HG03095 (cell line): ENCODE results near the gene LRRC36.

Source experiments
- ATAC-seq: cut with Tn5 transposase; IDR thresholded peaks from one replicate; pipeline ENCODE4 v1.9.1; 2021; ENCODE audit warnings: moderate library complexity; ENCODE audit not compliant: unreplicated experiment

The LRRC36 gene

DNA sequence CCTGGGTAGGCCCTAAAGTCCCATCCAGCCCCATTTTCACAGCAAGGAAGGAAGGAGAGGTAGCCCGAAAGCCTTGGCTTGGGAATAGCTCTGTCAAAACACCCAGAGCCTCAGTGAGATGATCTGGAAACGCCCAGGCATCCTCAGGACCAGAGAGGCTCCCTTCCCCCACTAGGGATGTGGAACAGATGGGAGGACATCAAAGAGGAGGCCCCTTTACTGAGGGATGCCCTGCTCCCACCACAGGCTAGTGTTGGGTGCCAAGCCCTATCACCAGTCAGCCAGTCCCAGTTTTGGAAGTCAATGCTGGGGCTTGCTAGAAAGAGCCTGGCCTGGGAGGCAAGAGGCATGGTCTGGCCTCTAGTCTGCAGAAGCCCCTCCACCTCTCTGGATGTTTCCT is 62.0 kb downstream of the LRRC36 start:
- ATAC-seq, result no peak

DNA sequence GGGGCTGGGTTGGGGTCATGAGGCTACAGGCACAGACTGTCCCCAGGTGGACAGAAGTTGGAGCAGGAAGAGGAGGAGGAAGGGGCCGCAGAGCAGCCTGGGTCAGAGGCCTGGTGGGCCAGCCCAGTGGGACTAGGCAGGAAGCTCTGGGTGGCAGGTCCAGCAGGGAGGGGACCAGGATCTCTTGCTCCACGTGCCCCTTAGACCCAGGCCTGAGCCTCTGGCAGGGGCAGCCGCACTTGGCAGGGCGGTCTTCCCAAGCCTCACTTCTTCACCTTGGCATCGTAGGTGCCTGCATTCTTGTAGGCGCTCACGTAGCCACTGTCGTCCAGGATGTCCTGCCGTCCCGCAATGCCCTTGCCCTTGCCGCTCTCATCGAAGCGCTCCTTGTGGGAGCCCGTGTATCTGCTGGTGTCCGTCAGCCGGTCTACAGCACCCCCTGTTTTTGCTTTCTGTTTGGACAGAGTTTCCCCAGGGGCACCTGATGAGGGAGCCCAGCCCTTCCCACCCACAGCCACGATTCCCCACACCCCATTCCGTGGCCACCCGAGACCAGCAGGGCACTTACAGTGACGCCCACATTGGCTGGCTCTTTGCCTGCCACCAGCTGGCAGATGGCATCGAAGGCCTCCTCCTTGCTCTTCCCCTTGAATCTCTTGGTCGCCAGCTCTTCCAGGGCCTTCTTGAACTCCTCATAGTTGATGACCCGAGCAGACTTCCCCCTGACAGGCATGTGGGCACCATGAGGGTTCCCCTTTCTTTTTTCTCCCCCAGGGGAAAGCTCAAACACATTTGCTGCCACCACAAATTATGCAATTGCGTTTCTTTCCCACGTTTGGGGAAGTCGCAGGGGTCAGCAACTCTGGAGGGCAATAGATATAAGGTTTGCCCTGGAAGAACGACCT is 63.5 kb downstream of the LRRC36 start:
- ATAC-seq, result no peak

DNA sequence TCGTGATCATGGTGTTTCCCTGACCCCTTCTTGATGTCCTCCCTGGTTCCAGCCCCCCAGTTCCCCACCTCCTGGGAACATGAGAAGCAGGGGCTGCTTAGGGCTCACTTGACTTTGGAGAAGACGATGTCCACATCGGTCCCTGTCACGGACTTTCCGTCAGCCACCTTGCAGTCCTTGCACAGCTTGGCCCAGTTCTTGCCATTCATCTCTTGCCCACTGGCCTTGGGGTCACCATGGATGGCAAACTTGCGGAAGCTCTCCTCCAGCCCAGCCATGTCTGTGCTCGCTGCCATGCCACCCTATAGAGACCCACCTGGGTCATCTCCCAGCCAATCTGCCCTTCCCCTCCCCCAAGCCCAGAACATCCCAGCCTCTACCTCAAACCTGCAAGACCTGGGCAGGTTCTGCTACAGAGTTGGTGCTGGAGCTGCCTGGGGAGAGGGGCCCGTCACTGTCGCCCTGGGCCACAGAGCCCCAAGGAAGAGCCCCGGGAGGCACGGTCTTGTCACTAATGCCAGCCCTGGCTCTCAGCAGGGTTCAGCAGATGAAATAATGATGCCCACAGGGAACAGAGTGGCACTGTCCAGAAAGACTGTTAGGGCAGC is 64.3 kb downstream of the LRRC36 start:
- no peak for ATAC-seq

DNA sequence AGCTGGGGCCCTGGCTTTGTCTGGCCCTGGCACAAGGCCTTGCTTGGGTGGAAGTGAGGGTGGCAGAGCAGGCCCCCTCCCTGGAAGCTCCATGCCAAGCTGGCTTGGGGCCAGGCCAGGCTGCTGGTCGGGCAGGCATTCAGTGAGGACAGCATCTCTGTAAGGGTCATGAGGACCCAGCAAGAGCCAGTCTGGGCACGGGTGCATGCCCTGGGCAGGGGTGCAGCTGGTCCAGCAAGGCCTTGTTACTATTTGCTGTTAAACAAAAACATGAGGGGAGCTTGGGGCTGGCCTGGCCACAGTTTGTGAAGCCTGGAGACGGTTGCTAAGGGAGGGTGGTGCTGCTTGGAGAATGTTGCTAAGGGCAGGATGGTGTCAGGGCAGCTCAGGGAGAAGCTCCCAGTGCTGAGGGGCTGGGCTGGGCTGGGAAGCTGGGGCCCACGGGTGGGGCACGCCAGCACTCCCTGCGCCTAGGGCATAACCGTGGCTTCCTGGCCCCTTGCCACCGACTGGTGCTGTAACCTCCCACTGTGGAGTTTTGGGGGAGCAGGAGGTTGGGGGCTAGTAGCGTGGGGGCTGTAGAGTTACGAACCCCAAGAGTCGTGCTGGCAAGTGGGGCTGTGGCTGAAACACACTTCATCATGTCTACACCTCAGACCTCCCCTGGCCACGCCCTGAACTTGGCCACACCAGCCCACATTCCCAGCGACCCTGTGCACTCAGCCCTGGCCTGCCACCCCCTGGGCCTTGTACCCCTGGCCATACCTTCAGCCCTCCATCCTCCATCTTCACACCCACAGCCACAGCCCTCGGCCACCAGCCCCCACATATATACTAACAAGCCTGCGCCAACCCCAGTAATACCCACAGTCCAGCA is 65.0 kb downstream of the LRRC36 start:
- no peak for ATAC-seq

DNA sequence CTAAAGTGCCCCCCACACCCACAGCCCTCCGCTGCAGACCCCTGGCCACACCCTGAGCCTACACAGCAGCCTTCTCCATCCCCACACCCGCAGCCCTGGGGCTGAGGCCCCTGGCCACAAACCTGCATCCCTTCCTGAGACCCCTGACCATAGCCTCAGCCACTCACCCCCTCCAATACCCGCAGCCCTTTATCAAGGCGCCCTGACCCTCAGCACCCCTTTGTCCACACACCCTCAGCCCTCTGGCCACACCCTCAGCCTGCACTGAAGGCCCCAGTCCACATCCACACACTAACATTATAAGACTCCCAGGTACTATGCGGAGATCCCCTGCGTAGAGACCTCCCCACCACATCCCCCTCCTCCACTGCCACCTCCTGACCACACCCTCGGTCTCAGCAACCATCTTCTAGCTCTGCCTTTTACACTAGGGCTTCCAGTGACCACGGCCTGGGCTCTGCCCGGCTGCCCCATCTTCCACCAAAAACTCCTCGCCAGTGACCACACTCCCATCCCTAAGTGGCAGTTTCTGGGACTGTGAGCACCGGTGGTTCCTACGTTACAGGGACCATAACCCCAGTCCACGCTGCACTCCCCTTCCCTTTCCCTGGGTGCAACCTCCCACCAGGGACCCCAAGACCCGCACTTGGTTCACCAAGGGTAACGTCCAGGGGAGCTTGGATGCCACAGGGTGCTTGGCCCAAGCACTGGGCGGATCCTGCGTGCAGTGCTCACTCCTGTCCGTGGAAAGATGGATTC is 65.9 kb downstream of the LRRC36 start:
- ATAC-seq, result no peak

DNA sequence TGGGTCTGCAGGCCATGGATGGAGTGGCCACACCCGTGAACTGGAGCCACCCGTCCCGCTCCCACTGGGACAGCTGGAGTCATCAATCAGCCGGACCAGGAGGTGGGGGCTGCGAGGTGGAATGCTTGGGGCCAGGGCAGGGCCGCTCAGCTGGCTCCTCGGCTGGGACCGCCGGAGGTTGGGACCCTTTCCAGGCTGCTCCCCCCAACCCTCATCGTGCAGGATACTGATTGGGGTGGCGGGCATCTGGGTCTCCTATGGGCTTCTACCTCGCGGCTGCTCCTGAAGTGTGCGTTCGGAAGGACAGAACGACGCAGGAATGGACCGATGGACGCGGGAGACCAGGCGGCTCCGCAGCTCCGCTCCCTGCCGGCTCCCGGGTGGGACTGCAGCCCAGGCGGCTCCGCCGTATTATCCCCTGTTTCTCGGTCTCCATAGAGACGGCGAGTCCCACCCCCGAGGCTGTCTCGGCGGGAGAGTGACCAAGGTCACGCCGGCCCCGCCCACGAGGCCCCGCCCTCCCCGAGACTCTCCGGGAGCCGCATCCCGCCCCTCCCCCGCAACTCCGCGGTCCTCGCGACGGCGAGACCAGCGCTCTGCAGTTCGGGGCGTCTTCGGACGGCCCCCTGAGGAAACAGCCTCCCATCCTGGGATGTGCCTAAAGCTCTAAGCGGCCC is 66.6 kb downstream of the LRRC36 start, which contains the start of gene TPPP3:
Gene TPPP3 (minus strand): TSS at position 388 of the 677 bp plus-strand sequence. CDS start 2,387 bp downstream, outside the sequence.
- ATAC-seq, result no peak

DNA sequence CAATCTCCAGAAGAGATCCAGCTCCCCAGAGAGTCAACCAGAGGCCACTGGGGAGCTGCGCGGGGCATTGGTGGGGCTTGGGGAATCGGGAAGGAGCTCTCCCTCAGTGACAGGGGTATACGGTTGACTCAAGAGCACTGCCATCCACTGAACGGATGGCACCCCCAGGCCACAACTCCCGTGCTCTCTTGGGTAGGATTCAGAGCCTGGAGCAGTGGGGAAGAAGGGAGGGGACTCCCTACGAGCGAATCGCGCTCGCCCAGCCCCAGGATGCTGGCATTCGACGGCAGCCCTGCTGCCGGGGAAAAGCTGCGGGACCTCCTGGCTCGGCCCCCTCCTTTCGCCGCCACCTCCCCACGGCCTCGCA is 67.2 kb downstream of the LRRC36 start:
- no peak for ATAC-seq

DNA sequence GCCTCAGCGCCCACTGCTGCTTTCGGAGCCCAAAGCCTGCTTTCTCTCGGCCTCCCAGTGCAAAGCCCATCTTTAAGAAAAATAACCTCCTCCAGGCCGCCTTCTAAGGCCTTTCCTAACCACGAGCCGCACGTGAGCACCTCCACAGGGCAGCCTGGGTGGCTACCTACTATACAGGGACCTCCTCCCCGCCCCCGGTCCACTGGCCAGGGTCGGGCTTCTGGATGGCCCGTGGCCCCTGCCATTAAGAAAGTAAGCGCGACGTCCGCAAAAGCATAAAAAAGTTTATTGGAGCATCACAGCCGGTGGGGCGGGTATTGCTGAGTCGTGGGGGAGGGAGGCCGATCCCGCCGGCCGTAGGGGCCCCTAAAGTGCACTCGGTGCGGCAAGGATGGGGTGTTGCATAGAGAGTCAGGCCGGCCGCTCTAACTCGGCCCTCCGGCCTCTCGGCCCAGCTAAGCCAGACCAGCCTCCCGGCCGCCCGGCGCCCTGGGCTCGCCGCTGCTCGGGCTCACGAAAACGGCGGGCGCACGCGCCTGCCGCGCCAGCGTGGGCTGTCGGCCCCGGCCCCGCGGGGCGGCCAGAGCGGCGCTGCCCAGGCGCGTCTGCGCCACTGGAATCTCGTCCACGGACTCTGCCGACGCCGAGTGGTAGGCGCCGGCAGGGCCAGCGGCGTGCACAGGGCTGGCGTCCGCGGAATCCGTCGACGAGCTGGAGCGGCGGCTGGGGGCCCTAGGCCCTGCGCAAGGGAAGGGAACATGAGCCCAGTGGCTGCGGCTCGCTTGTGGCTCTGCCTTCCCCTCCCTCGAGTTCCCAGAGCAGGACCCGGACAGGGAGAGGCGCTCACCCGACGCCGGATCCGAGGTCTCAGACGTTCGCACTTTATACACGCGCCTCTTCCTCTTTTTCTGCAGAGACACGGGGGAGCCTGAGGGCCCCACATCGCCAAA is 67.8 kb downstream of the LRRC36 start:
- no peak for ATAC-seq

DNA sequence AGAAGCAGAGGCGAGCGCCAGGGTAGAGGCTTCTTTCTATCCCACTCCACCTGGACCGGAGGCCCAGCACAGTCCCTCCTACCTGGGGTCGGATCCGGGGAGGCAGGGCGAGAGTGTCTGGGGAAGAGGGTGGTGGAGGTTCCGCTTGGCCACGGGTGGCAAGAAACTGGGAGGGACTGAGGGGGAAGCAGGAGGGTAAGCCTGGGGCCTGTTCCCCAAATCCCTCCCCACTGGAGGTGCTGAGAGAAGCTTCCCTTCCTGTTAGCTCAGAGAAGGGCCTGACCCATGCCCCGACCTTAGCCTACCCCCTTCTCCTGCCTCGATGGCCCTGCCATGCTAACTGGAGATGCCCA is 68.5 kb downstream of the LRRC36 start:
- no peak for ATAC-seq

DNA sequence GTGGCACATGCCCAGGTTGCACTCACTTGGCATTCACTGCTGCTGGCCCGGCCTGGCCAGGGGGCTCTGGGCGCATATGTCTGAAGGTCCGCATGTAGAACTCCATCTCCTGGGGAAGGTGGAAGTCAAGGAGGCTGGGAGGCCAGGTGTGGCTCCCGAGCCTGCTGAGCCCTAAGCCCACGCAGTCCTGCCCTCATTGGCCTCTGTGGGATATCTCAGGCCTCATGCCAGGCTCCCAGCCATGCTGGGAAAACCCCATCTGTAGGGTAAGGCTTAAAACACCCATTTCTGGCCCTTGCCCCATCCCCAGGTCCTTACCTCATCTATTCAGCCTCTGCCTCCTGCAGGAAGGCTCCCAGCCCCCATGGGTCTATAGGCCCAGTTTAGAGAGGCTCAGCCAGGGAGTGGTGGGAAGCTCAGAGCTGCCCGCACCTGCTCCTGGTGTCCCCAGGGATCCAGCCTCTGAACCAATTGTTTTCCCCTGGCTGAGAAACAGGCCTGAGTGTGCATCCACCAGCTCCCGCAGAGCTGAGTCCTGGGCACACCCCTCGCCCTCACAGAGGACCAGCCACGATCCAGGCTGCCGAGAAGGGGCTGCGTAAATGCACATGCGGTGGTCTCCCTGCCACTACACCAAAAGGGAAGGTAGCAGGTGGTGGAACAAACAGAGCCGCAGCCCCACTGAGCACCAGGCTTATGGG is 69.0 kb downstream of the LRRC36 start:
- no peak for ATAC-seq

DNA sequence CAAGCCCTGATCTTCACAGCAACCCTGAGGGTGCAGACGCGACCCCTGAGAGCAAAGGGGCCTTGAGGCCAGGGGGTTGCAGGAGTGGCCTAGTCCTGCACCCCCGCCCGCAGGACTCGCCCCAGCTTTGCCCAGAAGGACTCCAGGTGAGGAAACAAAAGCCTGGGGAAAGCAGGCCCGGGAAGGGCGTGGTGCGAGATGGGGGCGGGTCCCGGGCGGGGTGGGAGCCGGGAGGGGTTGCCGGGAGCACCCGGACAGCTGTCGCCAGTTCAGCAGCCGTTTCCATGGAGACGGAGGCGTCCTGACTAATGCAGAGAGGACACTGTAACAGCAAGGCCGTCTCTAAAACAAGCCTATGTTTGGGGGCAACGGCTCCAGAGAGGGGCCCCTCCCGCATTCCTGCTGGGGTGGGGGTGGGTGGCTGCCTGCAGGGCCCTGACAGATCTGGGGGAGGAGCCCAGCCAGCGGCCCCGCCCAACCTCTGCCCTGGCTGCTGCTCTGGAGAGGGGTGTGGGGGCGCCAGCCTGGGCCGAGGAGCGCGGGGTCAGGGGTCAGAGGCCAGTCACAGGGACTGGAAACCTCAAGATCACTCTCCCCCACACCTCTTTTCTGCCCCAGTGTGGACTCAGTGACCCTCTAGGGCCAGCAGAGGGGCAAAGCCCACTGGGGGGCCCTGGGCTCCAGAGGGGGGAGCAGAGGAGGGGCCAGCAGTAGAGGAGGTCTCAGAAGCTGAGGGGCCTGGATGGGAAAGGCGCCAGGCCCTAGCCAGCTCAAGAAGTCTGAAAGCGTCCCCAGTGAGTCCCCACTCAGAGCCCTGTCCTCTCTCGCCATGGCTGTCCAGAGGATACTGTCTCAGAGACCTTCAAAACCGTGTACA is 69.8 kb downstream of the LRRC36 start:
- ATAC-seq, result no peak

DNA sequence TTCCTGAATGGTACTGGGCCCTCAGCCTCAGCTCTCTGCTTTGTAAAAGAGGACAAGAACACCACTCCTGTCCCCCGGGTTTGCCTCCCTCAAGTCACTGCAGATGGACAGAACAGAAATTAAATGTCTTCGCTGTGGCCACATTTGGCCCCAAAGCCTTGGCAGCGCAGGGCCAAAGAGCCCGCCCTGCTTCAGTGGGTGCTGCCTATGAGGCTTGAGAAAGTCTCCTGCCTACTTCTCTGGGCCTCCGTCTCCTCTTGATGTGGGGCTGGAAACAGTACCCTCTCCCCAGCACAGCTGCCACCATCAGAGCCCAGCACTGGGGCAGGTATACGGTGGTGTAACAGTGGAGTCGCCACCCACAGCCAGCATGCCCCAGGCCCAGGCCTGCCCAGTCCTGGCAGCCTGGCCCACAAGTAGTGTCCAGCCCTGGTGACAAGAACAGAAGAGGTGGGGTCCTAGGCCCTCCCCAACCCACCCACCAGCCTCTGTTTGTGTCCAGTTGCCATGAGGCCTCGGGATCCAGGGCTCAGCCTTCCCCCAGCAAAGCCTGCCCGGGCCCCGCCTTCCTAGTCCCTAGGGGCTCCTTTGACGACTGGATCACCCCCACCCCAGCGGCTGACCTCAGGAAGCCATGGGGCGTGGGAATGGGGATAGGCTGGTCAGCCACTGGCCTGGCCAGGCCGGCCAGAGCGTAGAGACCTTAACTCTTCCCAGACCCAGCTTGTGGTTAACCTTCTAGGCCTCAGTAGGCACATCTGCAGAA is 70.6 kb downstream of the LRRC36 start:
- no peak for ATAC-seq

DNA sequence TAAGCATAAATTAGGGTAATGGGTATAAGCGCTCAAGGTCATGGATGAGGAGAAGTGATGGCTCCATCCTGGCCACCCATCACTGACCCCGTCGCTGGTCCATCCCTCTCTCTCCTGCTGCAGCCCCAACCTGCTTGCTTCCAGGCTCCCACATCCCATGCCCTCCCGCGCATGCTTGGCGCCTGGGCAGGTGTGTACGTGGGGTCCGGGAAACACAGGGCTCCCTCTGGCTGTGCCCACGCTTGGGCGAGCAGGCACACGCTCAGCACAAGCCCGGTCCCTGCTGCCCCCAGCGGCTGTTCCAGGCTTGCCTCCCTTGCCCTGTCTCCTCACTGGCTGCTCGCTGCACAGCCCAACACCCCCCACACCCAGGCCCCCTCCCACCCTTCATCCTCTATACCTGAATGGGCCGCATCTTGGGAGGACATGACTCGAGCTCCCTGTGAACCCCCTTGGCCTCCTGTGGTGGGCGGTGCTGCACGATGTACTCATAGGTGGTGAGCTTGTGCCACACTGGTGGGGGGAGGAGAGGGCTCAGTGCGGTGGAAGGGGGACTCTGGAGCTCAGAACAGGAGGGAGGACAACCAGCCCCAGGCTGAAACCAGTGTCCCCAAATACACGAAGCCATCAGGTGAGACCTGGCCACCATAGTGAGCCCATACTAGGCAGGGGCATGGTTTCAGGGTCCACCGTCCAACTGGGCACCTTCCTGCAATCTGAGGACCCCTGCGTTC is 71.4 kb downstream of the LRRC36 start:
- ATAC-seq, result no peak

DNA sequence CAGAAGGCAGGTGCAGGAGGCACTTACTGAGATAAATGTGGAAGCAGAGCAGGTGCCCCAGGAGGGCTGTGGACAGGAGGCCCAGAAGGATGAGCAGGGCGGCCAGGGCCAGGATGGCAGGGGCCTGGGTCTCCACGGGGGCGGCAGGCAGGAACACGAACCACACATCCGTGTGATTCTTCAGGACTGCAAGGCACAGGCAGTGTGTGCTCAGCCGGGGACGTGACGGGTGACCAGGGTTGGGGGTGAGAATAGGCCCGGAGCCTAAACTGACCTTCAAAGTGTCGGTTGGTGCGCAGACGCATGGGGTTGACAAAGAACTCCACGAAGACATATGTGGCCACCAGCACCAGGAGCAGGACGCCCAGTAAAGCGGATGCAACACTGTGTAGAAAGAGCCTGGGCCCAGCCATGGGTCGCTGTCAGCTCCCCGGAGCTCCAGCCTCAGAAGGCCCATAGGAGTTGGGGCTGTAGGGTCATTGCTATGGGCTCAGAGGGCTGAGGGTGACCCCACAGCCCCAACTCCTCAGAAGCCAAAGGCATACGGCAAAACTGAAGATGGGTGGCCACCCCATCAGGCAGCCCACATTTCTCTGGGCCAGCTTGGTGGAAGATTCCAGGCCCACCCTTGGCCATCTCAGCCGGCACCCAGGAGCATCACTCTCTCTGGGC is 72.1 kb downstream of the LRRC36 start:
- no peak for ATAC-seq

DNA sequence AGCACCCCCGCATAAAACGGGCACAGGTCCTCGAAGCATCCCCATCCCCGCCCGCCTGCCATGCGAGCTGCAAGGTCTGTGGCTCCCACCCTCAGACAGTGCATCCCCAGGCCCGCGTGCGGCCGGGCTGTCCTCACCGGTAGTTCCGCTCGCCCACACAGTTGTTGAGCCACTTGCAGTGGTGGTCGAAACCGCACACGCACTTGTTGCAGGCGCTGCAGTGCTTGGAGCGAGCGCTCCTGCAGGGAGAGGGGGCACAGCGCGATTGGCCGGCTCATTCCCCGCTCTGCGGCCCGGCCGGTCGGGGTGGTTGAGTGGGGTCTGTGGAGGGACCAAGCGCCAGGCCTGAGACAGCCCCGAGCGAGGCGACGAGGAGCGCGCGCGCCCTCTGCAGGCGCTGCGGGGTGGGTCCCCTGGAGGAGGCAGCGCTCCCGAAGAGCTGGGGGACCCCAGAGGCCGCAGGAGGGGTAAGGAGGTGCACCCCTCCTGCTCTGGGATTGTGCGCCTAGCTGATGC is 72.7 kb downstream of the LRRC36 start:
- ATAC-seq, result no peak
